8988T (cell line): ENCODE results near the gene COMMD4.
"Not testable (repeated sequence)": the region's sequence is repeated elsewhere in the genome, so short reads cannot be mapped to it uniquely, and the experiment has no call there.

Experiments used
- DNase-seq: peaks from one replicate; pipeline ENCODE4 v3.0.0; 2011

Gene COMMD4

DNA sequence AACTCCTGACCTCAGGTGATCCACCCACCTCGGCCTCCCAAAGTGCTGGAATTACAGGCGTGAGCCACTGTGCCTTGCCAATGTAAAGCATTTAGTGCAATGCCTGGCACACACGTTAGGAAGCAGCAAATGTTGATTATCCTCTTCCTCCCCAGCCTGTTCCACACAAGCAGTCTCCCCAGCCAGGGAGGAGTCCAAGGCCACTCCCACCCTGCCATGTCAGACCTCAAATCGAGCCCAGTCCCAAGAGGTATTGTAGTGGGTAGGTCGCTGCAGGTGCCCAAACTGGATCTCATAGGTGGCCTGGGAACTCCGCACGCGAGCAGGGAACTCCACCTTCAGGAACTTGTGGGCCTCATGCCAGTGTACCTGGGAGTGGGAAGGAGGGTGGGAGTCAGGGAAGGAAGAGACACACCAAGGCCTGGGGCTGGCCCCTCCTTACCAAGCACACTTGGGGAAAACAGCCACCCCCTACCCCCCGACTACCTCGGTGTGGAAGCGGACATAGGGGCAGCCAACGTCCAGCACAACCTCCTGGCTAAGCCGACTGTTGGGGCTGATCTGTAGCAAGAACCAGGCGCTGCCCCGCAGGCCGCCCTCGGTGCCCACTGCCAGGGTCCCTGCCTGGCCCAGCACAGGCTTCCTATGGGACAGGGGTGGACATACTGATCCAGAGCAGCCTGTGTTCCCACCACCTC is 22.3 kb downstream of the COMMD4 start:
- DNase-seq, result no peak

DNA sequence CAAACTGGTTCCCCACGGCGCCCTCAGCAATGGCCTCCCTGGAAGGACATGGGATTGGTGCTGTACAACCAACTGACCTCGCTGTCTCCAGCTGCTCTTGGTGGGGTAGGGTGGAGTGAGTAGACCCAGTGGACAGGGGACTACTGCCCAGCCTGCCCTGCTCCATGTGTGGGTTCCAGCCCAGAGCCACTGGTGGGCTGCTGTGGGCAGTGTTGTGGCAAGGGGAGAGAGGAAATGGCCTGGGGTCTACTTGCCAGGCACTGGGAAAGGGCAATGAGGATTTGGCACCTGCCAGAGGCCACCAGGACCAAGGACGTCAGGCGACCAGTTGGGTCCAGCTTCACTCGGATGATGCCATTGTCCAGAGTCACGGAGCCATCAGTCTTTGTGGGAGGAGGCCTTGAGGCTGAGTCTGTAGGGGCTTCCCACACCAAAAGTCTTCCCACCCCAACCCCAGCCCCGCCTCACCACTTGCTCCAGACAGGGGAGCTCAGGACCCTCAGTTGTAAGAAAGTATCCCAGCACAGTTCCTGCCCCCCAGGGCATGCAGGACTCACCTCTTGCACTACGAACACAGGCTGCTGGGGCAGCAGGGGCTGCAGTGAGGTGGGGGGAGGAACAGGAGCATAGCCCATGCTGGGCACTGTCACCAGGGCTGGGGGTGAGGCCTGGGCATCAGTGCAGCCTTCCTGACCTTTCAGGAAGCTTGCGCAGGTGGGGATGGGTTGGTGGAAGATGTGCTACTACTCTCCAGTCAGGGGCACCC is 23.1 kb downstream of the COMMD4 start:
- DNase-seq, result no peak

DNA sequence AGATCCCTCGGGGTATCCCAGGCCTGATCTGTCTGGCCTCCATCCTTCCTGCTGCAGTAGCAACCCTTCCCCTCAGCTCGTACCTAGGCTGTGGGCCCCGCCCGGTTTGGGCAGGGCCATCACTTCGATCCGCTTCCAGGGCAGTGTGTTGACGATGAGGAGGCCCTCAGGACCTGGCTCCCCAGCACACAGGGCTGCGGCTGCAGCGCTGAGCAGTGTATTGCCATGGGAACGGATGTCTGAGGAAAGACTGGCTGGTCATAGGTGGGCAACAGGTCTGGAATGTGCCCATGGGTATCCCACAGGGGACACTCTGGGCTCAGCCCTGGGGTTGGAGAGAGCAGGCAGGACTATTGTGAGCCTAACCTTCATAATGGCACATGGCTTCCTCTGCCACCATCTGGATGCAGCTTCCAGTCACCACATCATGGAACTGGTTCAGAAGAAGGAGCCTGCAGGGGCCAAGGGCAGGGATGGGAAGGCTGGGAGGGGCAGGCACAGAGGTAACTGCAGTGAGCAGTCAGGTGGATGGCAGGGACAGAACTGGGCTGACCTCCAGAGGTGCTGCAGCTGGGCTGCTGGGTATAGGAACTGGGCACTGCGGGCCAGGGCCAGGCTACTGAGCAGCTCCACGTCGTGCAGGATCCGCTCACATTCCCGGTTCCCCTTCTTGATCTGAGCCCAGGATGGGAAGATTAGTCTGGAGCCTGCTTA is 23.8 kb downstream of the COMMD4 start:
- DNase-seq, result no peak

DNA sequence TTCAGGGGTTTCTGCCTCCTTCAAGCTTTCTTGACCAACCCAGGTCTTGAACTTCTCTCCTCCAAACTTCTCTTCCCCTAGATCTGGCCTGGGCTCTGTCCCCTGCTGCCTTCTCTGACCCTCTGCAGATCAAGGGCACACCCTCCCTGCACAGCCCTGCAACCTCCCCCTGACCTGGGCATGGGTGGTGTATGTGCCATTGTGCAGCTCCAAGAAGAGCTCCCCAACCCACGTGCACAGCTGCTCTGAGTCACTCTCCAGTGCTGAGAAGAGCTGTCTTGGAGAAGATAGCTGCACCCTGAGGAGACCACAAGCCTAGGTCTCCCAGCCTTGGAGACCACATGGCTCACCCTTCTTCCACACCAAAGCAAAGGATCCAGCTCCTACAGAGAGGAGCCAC is 24.5 kb downstream of the COMMD4 start:
- no peak for DNase-seq

DNA sequence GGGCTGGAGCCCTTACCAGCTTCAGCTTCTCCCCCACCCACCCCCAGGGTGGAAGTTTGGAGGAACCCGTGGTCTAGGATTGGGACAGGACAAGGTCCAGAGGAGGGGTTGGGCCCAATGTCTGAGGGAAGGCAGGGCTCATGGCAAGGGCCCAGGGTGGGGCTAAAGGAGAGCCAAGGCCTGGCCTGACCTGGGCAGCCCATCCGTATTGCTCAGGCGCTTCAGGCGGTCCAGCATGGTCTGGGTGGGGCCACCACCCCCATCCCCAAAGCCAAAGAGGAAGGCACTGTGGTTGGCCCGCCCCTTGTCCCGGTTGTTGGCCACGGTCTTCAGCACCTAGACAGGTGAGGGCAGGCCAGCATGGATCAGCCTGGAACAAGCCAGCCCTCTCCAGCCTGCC is 25.0 kb downstream of the COMMD4 start:
- no peak for DNase-seq

DNA sequence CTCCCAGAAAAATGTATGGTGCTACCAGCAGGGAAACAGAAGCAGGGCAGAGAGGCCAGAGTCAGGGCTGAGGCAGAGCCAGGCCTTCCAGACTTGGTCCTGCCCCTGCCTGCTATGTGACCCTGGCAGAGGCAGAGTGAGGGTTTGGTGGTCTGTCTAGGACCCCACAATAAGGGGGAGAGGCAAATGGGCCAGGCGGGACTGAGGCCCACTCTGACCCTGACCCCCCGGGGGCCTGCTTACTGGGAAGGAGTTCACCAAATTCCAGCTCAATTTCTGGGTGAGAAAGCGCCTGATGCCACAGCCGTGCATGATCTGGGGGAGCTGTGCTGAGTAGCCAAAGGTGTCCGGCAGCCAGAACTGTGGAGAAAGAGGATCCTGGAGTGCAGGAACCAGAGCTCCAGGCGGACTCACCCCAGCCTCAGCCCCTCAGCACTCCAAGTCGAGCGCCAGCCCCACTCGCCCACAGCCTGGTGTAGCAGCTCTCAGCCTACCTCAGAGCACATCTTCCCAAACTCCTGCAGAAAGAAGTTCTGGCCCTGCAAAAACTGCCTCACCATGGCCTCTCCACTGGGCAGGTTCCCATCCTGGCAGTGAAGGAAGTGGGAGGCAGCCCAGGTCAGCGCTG is 25.6 kb downstream of the COMMD4 start:
- DNase-seq, result no peak

DNA sequence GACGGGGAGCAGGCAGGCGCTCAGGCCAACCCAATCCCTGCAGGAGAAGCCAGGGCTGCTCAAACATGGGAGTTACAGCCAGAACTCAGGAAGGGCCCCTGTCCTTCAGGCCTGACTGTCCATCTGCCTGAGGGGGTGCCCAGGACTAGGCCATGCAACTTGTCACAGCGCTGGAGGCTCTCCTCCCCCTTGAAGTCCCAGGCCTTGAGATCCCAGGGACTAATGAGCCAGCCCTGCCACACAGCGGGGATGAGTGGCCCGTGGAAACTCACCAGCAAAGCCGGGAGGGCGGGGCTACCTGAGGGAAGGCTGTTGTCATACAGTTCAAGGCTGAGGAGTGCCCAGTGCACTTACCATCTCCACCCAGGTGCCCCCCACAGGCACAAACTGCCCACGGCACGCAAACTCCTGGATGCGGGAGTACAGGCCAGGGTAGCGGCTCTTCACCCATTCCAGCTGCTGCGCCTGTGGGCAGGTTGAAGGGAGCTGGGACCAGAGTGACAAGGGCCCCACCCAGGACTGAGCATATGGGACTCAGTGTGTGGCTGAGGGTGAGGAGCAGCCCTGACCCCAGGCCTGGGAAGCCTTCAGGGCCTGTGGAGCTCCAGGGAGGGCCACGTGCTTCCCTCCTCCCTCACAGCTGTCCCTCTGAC is 26.3 kb downstream of the COMMD4 start:
- DNase-seq, result no peak

DNA sequence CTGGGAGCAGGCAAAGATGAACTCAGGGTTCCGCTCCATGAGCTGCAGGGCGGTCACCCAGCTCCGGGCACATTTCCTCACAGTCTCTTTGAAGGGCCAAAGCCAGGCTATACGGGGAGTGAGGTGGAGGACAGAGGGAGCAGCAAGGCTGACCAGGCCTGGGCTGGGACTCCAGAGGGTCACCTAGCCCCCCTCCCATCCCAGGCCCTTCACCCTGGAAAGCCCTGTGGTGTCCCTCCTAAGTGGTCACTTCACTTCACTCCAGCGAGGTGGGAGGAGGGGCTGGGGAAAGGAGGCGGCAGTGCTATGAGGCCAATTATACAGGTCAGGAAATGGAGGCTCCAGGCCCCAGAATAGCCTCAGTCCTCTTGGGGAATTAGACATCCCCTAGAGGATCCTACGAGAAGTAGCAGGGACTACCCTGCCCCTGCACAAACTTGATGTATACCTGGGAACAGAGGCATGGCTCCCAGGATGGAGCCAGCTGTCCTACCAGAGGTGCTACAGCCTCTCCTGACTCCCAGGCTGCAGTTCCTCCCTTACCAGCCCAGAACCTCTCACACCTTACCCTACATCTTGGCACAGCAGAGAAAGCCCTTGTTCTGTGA is 26.9 kb downstream of the COMMD4 start:
- DNase-seq, result no peak

DNA sequence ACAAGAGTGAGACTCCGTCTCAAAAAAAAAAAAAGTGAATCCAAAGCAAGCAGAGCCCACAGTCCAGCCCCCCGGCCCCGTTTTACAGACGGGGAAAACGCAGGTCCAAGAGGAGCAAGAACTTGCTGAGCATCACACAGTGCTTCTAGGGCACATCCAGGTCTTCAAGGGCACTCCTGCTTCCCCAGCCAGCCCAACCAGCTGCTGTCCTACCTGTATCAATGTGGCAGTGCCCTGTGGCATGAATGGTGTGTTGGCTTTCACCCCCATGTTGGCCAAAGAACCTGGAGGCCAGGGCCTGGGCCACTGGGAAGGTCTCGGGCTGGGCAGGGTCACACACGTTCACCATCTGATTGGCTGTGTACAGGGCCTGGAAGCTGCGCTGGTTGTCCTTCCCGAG is 27.9 kb downstream of the COMMD4 start:
- no peak for DNase-seq

DNA sequence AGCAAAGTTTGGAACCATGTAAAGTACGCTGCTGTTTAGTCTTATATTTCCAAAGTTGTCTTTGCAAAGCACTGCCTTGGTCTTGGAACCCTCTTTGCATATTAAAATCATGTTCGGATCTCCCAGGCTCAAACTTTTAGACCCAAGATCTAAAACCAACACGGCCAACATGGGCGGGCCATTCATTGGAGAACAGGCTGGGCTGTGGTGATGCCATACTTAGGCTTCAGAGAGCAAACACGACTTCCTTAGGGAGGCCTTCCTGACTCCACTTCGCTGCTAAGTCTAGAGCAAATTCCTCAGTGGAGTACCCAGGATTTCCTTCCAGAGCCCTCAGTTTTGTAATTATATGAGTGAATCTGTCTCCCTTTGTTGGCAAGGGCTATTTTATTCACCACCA is 29.0 kb downstream of the COMMD4 start:
- DNase-seq, result no peak

DNA sequence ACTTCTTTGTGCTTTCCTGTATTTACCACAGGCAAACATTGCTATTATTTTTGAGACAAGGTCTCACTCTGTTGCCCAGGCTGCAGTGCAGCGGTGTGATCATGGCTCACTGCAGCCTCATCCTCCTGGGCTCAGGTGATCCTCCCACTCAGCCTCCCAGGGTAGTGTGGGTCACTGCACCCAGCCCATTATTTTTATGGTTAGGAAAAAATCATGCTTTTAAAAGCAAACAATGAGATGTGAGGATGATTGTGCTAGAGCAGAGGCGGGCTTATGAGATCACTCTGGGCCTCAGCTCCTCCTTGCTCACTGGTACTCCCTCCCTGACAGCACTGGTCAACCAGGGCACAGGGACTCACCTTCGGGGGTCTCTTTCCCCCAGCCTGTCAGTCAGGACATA is 30.3 kb downstream of the COMMD4 start:
- DNase-seq, result no peak

DNA sequence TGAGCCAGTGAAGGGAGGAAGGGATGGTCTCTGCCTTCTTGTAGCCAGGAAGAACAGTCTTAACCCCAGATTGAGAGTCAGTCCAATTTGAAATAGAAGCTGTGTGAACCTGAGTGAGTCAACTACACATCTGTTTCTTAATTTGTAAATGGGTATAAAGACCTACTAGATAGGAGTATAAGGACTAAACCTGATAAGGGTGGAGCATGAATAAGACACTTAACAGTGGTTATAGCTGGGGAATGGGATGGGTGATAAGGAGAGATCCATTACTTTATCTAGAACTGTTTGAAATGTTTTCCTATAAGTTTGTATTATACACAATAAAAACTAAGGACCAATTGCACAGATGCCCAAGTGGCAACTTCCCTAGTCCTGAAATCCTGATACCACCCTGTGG is 31.1 kb downstream of the COMMD4 start:
- DNase-seq, result no peak

DNA sequence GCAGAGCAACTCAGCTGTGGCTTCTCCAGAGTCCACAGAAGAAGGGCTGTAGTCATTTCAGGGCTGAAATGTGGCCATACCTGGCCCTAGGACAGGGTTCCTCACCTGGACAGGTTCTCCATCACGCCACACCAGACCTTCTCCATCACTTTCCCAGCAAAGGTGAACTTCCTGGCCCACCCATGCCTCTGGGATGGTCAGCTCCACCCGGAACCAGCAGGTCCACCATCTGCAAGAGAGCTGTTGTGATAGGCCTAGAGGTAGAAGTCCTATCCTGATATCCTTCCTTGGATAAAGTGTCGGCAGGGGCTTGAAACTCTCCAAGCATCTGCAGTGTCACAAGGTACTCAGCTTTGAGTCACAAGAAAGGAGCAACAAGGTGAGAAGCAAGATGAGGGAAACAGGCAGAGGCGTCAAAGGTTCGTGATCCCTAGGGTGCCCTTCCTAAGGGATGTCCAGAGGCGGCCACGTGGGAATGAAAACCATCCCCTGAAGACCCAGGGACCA is 31.6 kb downstream of the COMMD4 start:
- no peak for DNase-seq

DNA sequence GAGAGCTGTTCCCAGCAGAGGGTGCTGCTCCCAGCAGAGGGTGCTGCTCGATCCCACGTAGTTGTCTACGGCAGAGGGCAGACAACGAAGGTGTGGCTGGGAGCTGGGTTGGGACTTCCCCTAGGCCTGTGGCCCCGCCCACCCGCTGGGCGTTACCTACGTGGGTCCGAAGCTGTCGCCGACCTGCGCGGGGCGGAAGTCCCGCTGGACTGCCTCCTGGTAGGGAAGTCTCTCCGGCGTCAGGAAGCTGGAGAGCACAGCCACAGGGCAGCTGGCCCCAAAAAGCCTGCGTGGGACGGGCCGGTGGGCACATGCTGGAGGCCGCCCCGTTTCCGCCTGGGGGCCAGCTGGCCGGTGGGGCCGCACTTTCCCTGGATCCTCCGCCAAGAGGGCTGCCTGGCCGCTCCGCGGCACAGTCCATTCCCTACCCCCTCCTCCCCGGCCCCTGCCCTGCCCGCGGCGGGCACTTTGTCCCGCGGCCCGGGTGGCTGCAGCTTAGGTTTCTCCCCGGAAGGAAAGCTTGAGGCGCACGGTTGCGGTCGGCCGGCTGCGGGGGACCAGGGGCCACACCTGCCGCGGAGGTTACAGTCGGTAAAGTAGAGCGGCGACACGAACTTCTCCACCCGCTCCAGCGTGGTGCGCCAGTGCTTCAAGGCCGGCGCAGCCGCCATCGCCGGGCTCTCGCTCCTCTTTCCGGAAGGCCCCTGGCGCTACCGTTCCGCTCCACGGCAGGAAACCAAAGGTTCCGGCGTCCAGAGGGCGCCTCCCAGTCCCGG is 32.2 kb downstream of the COMMD4 start, which contains the start of gene MAN2C1:
Gene MAN2C1 (minus strand): TSS at position 695 of the 776 bp plus-strand sequence. CDS start 24 bp downstream, at position 671.
- DNase-seq, result peak; percentile 71

DNA sequence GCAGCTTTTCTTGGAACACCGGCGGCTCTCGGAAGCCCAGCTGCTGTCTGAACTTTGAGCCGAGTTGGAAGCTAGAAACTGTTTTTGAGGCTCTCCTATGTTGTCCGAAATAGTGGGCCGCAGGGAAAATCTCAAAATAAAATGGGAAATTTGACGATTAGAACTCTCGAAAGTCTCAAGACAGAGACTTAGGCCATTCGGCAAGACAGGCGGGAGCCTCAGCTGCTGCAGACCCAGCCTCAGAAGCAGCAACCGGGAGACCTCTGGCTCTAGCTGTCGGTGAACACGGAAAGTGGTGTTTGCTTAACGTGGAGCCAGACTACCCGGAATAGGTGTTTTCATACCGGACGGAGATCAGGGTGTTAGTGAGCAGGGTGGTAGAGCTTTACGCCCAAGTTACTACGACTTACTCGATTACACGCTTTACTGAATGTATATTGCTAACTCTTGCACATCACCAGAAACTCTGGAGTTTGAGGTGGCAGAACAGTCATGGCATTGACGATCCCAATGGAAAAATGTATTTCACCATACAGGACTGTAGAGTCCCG is 32.9 kb downstream of the COMMD4 start:
- no peak for DNase-seq

DNA sequence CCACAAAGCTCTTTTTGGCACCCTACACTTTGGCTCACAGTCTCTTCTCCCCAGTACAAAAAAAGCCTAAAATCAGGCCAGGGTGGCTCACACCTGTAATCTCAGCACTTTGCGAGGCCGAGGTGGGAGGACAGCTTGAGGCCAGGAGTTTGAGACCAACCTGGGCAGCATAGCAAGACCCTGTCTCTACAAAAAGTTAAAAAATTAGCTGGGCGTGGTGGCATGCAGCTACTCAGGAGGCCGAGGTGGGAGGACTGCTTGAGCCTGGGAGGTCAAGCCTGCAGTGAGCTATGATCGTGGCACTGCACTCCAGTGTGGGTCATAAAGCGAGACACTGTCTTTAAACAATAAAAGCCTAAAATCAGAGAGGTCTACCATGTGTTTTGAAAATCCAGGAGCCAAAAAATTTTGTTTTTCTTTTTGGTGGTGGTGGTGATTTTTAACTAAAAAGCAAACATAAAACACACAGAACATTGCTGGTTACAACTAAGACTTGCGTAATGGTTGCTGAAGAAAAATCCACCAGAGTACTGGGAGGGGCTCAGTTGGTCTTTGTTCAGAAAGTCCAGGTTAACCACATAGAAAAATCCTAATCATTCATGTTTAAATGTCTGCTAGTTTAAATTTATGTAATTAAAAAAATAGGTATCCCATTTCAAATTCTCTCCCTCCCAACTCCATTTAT is 34.2 kb downstream of the COMMD4 start:
- DNase-seq, result no peak

DNA sequence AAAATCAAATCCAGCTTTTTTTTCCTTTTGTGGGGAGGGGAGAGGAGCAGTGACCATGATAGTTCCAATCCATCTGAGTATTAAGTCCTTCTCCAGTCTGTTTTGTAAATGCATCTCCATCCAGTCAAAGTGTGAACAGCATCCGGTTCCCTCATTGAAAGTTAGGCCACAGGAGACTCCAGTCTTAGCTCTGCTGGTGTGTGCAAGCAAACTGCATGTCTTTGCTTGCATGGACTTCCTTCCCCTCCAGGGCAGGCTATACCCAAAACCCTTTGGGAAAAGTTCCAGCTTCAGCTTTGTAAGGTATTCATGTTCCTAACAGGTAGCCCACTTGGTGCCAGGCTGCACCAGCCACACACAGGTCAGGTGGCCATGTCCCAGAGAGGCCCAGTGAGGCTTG is 35.6 kb downstream of the COMMD4 start:
- no peak for DNase-seq

DNA sequence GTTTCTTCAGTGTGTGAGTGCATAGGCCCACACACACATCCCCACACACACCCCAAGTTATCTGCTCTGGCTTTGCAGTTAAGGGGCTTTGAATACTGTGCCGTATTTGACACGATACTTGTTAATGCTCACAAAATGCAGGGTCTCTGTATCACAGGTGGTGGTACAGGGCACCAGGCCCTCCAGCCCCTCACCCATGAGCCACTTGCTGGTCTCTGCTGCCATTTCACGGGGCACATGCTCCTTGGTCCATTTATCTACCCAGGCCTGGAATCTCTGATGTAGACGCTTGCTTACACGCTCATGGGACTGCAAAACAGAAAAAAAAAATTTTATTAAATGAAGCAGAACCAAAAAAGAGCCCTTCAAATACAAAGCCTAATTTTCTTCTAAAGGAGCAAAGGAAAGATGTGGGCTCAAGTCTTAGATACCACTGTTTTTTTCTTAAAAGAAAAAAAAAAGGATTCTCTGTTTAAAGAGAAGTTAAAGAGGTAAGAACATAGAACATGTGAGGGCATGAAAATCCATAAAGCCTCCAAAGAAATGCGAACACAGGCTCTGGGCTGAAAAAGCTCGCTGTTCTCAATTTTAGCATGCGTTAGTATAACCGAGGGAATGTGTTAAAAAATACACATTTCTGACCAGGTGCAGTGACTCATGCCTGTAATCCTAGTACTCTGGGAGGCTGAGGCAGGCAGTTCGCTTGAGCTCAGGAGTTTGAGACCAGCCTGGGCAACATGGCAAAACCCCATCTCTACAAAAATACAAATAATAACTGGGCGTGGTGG is 36.2 kb downstream of the COMMD4 start:
- no peak for DNase-seq

DNA sequence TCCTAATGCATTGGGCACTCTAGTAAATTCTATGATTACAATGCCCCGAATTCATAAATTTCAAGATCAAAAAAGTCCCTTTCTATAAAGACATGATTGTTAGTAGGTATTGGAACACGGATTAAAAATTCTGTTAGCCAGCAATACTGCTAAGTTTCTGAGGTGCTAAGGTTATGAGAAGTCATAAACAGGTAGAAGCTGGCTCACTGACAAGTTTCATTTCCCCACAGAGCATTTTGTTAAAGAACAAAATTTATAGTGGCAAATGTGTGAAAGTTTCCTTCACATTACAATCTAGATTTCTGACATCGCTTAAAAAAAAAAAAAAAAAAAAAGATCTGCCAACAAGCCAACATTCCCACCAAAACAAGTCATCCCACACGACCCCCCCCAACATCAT is 44.9 kb downstream of the COMMD4 start:
- DNase-seq, result no peak

DNA sequence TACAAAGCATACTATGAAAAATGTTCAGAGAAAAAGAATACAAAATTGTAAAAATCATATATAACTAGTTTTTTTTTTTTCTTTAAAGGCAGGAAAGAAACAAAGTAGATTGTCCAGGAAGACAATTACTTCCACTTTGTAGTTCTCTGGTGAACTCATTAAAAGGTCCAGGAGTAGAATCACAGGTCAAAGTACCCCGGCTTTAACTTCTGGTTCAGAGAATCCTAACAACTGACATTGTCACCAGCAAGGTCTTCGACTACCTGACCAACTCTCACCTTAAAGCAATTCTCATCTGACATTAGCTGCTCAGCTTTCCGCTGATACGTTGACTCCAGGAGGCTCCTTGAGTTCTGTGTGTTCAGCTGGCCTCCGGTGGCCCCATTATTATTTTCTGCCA is 48.1 kb downstream of the COMMD4 start:
- not testable (repeated sequence) for DNase-seq
